NAMALWA (cell line): ENCODE results near the gene LRRC30.
"Not testable (repeated sequence)": the region's sequence is repeated elsewhere in the genome, so short reads cannot be mapped to it uniquely, and the experiment has no call there.

Source experiments
- DNase-seq: peaks from one replicate; pipeline ENCODE4 v3.0.0-alpha.2; 2015; ENCODE audit warnings: low spot score

Gene LRRC30

DNA sequence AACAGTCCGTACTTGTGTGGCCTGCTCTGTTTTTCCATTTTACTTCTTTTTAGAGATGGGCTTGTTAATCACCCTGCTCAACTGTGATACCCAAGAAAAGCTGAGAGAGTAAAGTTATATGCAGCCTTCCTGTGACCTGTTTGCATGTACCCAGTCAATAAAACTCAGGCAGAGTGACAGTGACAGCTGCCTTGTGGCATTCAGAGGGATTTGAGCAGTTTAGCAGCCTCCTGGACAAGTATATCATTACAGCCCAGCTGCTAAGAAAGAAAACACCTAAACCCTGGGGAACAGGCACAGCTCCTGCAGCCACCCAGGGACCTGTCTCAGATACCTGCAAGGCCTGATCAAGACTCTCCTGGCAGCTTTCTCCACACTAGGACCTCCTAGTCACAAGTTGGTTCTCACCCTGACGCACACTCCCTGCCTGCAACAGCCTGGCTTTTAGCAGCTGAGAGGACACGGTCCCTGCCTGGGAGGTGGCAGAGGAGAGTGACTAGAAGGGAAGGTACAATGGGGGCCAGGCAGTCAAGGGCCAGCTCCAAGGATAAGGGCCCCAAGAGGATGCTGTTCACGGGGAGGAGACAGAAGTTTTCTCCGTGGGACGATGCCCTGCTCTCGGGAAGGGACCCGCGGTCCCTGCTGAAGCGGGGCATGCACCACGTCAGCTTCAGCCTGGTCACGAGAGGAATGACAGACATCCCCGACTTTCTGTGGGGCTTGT, at the start of gene LRRC30:
Gene LRRC30, plus strand, starts transcription at position 464 of the 724 bp plus-strand sequence. Its CDS starts 50 bp downstream, at position 514.
- DNase-seq, result no peak

DNA sequence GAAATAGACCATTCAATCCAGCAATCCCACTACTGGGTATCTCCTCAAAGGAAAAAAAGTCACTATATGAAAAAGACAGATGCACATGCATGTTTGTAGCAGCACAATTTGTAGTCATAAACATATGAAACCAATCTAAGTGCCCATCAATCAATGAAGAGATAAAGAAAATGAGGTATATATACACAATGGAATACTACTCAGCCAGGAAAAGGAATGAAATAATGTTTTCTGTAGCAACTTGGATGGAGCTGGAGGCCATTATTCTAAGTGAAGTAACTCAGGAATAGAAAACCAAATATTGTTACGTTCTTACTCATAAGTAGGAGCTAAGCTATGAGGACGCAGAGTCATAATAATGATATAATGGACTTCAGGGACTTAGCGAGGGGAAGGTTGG, 45.2 kb upstream of the LRRC30 start:
- DNase-seq, result no peak

GRCh38 chr18:7190547-7191156, 40.2 kb upstream of the LRRC30 start:
- no peak for DNase-seq

DNA sequence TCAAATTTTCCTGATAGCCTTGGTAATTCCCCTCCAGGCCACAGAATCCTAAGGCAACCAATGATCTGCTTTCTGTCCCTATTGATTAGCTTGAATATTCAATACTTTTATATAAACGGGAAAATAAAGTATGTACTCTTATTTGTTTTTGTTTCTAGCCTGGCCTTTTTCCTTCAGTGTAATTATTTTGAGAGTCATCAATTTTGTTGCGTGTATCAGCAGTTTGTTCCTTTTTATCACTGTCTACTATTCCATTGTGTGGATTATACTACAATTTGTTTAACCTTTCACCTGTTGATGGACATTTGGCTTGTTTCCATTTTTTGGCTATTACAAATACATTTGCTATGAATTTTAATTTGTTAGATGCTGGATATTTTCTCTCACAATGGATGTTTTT, 39.2 kb upstream of the LRRC30 start:
- DNase-seq, result no peak

DNA sequence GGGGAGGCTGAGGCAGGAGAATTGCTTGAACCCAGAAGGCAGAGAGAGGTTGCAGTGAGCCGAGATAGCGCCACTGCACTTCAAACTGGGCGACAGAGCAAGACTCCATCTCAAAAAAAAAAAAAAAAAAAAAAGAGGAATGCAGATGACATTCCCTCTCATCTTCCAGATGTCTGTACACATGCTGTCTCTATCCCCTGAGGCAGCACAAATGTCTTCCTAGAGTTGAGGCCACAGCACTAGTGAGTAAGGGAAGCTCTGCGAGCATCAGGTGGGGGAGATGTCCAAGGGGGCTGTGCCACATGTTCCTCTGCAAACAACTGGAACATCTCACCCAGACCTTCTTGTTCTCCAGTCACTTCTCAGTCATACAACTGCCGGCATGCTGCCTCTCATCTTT, 35.6 kb upstream of the LRRC30 start:
- no peak for DNase-seq

GRCh38 chr18:7196421-7196820, 34.5 kb upstream of the LRRC30 start:
- no peak for DNase-seq

- no peak for DNase-seq
These were observed 33.0 kb upstream of the LRRC30 start for GRCh38 chr18:7197854-7198253.

- no peak for DNase-seq
These were observed 32.6 kb upstream of the LRRC30 start for GRCh38 chr18:7198326-7198725.

GRCh38 chr18:7201096-7201495, 29.8 kb upstream of the LRRC30 start:
- no peak for DNase-seq

DNA sequence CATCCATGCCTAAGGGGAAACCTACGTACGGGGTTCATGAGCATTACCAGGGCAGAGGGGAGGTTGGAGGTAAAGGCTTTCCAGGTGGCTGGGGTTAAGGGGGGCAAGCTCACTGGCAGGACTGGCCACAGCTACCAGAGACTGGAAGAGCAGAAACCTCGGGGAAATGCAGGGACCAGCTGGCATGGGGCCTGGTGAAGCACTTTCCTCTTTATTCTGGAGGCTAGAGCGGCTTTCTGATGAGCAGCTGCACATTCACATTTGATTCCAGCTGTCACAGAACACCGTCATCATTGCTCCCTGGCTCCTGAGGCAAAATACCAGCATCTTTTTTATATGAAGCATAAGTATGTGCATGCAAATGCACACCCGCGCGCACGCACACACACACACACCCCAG, 28.7 kb upstream of the LRRC30 start:
- DNase-seq, result no peak

DNA sequence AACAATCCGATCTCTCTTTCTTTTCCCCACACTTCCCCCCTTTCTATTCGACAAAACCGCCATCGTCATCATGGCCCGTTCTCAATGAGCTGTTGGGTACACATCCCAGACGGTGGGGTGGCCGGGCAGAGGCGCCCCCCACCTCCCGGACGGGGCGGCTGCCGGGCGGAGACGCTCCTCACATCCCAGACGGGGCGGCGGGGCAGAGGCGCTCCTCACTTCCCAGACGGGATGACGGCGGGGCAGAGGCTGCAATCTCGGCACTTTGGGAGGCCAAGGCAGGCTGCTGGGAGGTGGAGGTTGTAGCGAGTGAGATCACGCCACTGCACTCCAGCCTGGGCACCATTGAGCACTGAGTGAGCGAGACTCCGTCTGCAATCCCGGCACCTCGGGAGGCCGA, 27.3 kb upstream of the LRRC30 start:
- DNase-seq, result not testable (repeated sequence)

DNA sequence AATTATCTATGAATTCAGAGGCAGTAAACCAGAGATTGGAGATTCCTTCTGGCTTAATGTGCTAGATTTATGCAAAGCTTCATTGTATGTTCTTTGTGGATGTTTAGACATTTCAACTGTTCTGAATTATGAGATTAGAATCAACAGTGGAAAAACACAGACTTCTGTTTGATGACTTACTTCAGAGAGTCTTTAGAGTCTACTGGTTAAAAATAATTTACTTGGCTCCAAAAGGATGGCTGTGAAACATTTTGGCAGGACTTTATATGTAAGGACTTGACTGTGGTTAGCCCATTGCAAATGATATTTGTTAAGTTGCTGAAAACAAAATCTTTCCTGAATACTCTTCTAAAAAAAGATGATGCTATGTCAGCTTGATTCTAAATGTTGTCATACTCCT, 25.5 kb upstream of the LRRC30 start:
- DNase-seq, result no peak

DNA sequence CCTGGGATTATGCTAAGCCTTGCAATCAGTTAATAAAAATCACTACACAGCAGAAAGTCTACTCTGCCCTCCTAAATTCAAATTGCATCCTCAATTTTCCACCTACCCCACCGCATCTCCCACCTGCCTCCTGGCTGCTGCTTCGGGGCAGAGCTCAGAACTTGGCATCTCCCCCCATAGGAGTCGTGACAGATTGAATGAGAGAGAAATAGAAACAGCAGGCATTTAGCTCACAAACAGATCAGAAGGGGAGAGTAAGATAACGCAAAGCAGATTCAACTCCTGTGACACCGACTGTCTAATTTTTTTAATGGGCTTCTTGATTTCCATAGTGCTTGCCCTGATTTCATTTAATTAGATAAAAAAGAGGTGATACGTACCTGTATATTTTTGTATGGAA, 24.7 kb upstream of the LRRC30 start:
- no peak for DNase-seq

GRCh38 chr18:7207366-7207915, 23.4 kb upstream of the LRRC30 start:
- no peak for DNase-seq

GRCh38 chr18:7221424-7222155, 9.3 kb upstream of the LRRC30 start:
- peak; percentile 50 for DNase-seq

DNA sequence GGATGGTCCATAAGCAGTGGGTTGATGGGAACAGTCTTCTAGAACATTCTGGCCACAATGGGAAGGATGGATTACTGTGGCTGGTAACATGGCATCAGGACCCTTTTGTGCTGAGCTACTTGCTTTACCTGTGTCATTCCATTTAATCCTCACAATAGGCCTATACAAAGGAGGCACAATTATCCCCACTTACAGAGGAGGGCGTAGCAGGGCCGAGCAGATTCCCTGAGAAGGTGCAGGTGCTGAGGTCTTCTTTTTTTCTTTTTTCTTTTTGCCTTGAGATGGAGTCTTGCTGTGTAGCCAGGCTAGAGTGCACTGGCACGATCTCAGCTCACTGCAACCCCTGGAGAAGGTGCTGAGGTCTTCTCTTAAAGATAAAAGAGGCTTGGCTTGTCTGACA, 6.7 kb upstream of the LRRC30 start:
- no peak for DNase-seq

- no peak for DNase-seq
These were observed 1.3 kb downstream of the LRRC30 start for GRCh38 chr18:7232218-7232617.

DNA sequence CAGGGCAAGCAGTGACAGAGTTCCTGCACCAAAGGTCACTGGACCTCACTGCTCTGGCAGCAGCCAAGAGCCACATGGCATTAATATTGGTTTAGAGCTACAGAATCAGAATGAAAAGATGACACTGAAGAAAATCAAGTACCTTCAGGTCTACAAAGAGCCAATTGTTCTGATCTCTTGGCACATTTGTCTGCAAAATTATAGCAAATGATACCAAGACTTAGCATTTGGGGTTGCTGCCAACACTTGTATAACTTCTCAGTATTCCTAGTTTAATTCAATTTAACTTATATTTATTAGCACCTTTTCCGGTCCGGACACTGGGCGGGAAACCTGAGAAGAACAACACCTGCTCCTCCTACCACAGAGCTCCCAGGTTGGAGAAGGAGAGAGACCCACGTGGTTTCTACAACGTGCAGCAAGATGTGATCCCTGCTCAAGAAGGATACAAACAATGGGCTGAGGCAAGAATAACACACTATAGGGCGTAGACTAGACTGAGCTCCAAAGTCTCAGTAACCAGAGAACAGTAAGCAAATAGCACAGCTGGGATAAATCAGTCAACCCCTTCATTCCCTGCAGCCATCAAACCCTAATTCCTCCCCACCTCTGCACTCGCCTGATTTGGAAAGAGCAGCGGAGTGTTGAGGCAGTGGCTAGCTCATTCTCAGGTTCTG, 2.4 kb downstream of the LRRC30 start:
- DNase-seq, result no peak

GRCh38 chr18:7234091-7234490, 3.2 kb downstream of the LRRC30 start:
- no peak for DNase-seq

GRCh38 chr18:7234956-7235355, 4.1 kb downstream of the LRRC30 start:
- no peak for DNase-seq

DNA sequence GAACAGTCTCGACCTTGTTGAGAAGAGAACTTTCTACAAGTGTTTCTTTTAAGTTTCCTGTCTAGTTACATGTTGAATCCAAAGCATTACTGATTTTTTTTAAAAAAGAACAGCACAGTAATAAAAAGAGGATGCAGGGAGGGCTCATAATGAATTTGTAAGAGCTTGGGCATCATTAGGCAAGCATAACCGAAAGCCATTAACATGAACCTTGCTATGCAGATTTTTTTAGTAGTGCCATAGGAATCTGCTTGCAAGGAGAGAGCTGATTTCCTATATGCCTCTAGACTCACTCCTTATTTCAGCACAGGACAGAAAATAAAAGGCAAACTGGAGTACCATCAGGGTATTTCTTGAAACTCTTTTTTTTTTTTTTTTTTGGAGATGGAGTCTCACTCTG, 5.2 kb downstream of the LRRC30 start:
- no peak for DNase-seq

- no peak for DNase-seq
These were observed 6.0 kb downstream of the LRRC30 start for GRCh38 chr18:7236933-7237332.
